ENCODE results near the gene MUC5AC.

DNA sequence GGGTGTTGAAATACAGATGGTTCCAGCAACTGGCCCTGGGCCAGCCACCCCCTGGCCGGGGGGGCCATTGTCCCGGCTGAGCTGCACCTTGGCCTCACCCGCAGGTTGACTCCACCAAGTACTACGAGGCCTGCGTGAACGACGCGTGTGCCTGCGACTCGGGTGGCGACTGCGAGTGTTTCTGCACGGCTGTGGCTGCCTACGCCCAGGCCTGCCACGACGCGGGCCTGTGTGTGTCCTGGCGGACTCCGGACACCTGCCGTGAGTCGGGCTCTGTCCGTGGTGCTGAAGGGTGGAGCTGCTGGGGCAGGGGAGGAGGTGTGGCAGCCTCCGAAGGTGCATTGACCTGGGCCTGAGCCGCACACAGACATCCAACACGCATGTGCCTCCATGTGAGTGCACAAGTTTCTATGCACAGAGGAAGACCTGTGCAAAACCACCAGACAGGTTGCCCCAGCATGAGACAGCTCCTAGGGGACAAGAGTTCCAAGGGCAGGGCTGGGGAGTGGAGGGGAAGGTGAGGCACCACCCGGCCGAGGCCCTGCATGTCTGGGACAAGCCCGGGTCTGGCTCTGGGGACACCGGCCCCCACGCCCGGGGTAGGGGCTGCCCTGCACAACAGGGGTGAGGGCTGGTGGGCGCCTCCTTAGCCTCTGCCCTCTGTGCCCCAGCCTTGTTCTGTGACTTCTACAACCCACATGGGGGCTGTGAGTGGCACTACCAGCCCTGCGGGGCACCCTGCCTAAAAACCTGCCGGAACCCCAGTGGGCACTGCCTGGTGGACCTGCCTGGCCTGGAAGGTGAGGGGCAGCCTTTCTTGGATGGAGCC is 81.2 kb downstream of the MUC5AC start:
- no peak for TF ChIP-seq EZH2phosphoT487 (IDR thresholded peaks at IDR 0.05; ENCODE audit: insufficient read depth, low read depth)
- TF ChIP-seq EZH2 (IDR thresholded peaks at IDR 0.05; ENCODE audit: insufficient read depth, poor library complexity, severe bottlenecking) = no peak

Measured in GM23248 (cell line).